MM.1S (cell line): ENCODE data around the gene SLC30A4.

Source experiments
- DNase-seq: peaks from one replicate; pipeline ENCODE4 v3.0.0-alpha.2; 2015
- H2AFZ ChIP-seq: fragments of 300-600 bp; sonication (generic); 2 replicates; pipeline ENCODE4 v1.6.0; 2016; ENCODE audit warnings: antibody characterized with exemption, low read length
- H3F3A ChIP-seq: fragments of 300-600 bp; sonication (generic); 2 replicates; pipeline ENCODE4 v1.6.1; 2016; ENCODE audit warnings: mild to moderate bottlenecking, antibody characterized with exemption, low read length, moderate library complexity, mixed read lengths; ENCODE audit not compliant: insufficient read depth
- H3K27ac ChIP-seq: fragments of 300-600 bp; sonication (generic); 2 replicates; pipeline ENCODE4 v1.5.1; 2016; ENCODE audit warnings: mild to moderate bottlenecking, low read length
- H3K27me3 ChIP-seq: fragments of 300-600 bp; sonication (generic); replicated peaks from 2 replicates; pipeline ENCODE4 v1.6.0; 2016; ENCODE audit warnings: low read length; ENCODE audit not compliant: insufficient read depth
- H3K36me3 ChIP-seq: fragments of 300-600 bp; sonication (generic); replicated peaks from 2 replicates; pipeline ENCODE4 v1.6.1; 2016; ENCODE audit warnings: mild to moderate bottlenecking, low read length, mixed read lengths; ENCODE audit not compliant: insufficient read depth
- H3K4me1 ChIP-seq: fragments of 300-600 bp; sonication (generic); 2 replicates; pipeline ENCODE4 v1.6.1; 2016; ENCODE audit warnings: low read length, mixed read lengths
- H3K4me2 ChIP-seq: fragments of 300-600 bp; sonication (generic); 2 replicates; pipeline ENCODE4 v1.6.0; 2016; ENCODE audit warnings: low read depth, low read length
- H3K4me3 ChIP-seq: fragments of 300-600 bp; sonication (generic); 2 replicates; pipeline ENCODE4 v1.5.1; 2016; ENCODE audit warnings: low read length, mixed read lengths
- H3K79me2 ChIP-seq: fragments of 300-600 bp; sonication (generic); 2 replicates; pipeline ENCODE4 v1.6.1; 2016; ENCODE audit warnings: mixed run types, low read length, mixed read lengths
- H3K9ac ChIP-seq: fragments of 300-600 bp; sonication (generic); 2 replicates; pipeline ENCODE4 v1.6.1; 2016; ENCODE audit warnings: low read length, mixed read lengths
- H3K9me2 ChIP-seq: fragments of 300-600 bp; sonication (generic); replicated peaks from 2 replicates; pipeline ENCODE4 v1.6.1; 2016; ENCODE audit warnings: mild to moderate bottlenecking, low read length, mixed read lengths; ENCODE audit not compliant: insufficient read depth
- H3K9me3 ChIP-seq: fragments of 300-600 bp; sonication (generic); replicated peaks from 2 replicates; pipeline ENCODE4 v1.6.1; 2016; ENCODE audit warnings: mild to moderate bottlenecking, low read length, mixed read lengths; ENCODE audit not compliant: insufficient read depth
- H4K20me1 ChIP-seq: fragments of 300-600 bp; sonication (generic); 2 replicates; pipeline ENCODE4 v1.6.1; 2016; ENCODE audit warnings: mild to moderate bottlenecking, low read length, moderate library complexity, mixed read lengths; ENCODE audit not compliant: insufficient read depth
- EZH2 ChIP-seq: fragments of 300-600 bp; sonication (generic); optimal IDR thresholded peaks from 2 replicates; pipeline ENCODE3; 2017; ENCODE audit warnings: low read depth, mild to moderate bottlenecking, antibody characterized with exemption, low read length, mixed read lengths
- EZH2phosphoT487 ChIP-seq: fragments of 300-600 bp; sonication (generic); IDR thresholded peaks from 2 replicates; pipeline ENCODE4 v1.6.1; 2018; ENCODE audit warnings: antibody characterized with exemption, low read length
- TF ChIP-seq, protein P1 (sequence below): fragments of 300-600 bp; sonication (generic); IDR thresholded peaks from 2 replicates; pipeline ENCODE4 v1.5.1; 2016; ENCODE audit warnings: antibody characterized with exemption, low read length, mixed read lengths

Gene SLC30A4

DNA sequence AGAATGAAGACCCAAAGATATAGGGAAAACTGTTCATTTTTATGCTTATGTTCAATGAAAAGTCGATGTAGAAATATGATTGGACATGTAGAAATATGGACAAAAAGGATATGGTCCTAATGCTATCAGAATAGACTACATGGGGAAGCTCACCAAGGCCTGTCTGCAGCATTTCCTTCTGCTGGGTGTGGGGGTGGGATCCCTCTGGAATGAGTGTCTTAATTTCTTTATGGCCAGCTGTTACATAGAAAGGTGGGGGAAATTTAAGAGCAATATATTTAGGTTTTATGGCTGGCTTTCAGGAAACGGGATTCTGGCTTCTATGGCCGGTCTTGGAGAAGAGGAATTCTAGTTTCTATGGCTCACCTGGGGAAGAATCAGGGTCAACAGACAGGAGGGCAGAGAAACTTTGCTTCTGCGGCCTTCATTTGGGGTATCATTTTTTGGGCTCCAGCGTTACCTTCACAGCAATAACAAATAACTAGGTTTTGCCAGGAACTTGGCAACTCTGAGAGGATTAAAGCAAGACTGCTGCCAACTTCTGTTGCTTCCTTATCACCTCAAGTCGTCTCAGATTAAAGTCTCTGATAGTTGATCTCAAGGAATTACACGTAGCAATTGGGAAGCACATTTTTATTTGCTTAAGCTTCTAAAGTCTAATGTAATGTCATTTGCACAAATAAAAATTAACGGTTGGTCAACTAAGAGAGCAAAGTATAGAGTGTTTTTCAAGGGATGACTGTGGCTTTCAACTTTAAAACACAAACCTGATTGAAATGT is 87.2 kb downstream of the SLC30A4 start:
- TF ChIP-seq EZH2, result no peak
- no peak for TF ChIP-seq EZH2phosphoT487
- TF ChIP-seq, protein P1, sequence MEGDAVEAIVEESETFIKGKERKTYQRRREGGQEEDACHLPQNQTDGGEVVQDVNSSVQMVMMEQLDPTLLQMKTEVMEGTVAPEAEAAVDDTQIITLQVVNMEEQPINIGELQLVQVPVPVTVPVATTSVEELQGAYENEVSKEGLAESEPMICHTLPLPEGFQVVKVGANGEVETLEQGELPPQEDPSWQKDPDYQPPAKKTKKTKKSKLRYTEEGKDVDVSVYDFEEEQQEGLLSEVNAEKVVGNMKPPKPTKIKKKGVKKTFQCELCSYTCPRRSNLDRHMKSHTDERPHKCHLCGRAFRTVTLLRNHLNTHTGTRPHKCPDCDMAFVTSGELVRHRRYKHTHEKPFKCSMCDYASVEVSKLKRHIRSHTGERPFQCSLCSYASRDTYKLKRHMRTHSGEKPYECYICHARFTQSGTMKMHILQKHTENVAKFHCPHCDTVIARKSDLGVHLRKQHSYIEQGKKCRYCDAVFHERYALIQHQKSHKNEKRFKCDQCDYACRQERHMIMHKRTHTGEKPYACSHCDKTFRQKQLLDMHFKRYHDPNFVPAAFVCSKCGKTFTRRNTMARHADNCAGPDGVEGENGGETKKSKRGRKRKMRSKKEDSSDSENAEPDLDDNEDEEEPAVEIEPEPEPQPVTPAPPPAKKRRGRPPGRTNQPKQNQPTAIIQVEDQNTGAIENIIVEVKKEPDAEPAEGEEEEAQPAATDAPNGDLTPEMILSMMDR, result no peak
- no peak overlapping the region for H3K4me3 ChIP-seq
- H3K9me3 ChIP-seq, result no peaks in the 10 kb centered on the region
- H4K20me1 ChIP-seq, result no peaks in the 10 kb centered on the region
- H3K27ac ChIP-seq, result no peak overlapping the region
- H3K4me1 ChIP-seq, result no peaks in the 10 kb centered on the region
- H2AFZ ChIP-seq, result no peak overlapping the region
- H3K36me3 ChIP-seq, result no peaks in the 10 kb centered on the region
- H3K9ac ChIP-seq, result no peak overlapping the region
- no peaks in the 10 kb centered on the region for H3K9me2 ChIP-seq
- no peak overlapping the region for H3K4me2 ChIP-seq
- no peaks in the 10 kb centered on the region for H3K27me3 ChIP-seq
- no peaks in the 10 kb centered on the region for H3F3A ChIP-seq
- DNase-seq, result no peak
- no peaks in the 10 kb centered on the region for H3K79me2 ChIP-seq

DNA sequence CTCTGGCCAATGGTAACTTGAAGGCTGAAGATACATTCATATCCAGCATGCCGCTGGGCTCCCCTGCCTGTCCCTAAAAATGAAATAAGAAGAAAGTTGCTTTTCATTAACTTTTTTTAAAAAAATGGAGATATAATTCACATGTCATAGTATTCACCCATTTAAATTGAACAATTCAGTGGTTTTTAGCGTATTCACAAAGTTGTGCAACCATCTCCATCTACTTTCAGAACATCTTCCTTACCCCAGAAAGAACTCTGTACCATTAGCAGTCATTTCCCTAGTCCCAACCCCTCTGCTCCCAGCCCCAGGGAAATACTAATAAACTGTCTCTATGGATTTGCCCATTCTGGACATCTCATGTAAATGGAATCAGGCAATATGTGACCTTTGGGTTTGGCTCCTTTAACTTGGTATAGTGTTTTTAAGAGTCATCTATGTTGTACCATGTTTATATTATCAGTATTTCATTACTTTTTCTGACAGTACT is 88.4 kb downstream of the SLC30A4 start:
- H3F3A ChIP-seq, result no peaks in the 10 kb centered on the region
- H3K36me3 ChIP-seq, result no peaks in the 10 kb centered on the region
- H2AFZ ChIP-seq, result no peak overlapping the region
- H3K4me3 ChIP-seq, result no peak overlapping the region
- H3K4me1 ChIP-seq, result no peaks in the 10 kb centered on the region
- no peak for DNase-seq
- no peak overlapping the region for H3K9ac ChIP-seq
- no peaks in the 10 kb centered on the region for H4K20me1 ChIP-seq
- H3K9me3 ChIP-seq, result no peaks in the 10 kb centered on the region
- no peaks in the 10 kb centered on the region for H3K27me3 ChIP-seq
- no peaks in the 10 kb centered on the region for H3K79me2 ChIP-seq
- no peak overlapping the region for H3K4me2 ChIP-seq
- no peaks in the 10 kb centered on the region for H3K9me2 ChIP-seq
- no peak overlapping the region for H3K27ac ChIP-seq
- TF ChIP-seq, protein P1, result no peak
- TF ChIP-seq EZH2, result no peak

DNA sequence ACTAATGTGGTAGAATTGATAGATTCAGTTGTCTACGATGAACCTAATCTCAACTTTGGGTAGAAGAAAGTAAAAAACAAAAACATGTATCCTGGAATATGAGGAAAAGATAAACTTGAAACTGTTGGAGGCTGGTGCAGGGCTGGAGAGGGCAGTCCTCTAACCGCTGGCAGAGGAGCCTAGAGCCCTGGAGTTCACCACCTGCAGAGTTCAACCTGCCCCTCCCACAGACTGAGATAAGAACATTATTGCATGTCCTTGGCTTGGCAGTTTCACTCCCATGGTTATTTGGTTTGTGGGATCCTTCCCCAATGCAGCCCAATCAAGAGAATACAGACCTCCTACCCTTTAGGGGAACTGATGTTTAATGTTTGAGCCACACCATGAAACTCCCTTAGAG is 91.0 kb downstream of the SLC30A4 start:
- H3K27ac ChIP-seq, result no peak overlapping the region
- H3K9me2 ChIP-seq, result no peaks in the 10 kb centered on the region
- H3K4me3 ChIP-seq, result no peak overlapping the region
- H3K4me2 ChIP-seq, result no peak overlapping the region
- H3K27me3 ChIP-seq, result no peaks in the 10 kb centered on the region
- H4K20me1 ChIP-seq, result no peaks in the 10 kb centered on the region
- no peaks in the 10 kb centered on the region for H3K9me3 ChIP-seq
- DNase-seq, result no peak
- no peaks in the 10 kb centered on the region for H3K79me2 ChIP-seq
- H3K9ac ChIP-seq, result no peak overlapping the region
- H3K4me1 ChIP-seq, result no peaks in the 10 kb centered on the region
- no peak for TF ChIP-seq EZH2phosphoT487
- H3F3A ChIP-seq, result no peaks in the 10 kb centered on the region
- H2AFZ ChIP-seq, result no peak overlapping the region
- no peaks in the 10 kb centered on the region for H3K36me3 ChIP-seq
